GM15510 (cell line): ENCODE data around the gene SFMBT1.

ENCODE experiments used
- POLR2A ChIP-seq: IDR thresholded peaks from 3 replicates; pipeline ENCODE4 v1.6.1; 2011; ENCODE audit warnings: borderline replicate concordance; ENCODE audit not compliant: insufficient read length; ENCODE audit errors: extremely low read depth

SFMBT1 gene

GRCh38 chr3:53077476-53078220, 31.8 kb upstream of the SFMBT1 start:
- TF ChIP-seq POLR2A: no peak

DNA sequence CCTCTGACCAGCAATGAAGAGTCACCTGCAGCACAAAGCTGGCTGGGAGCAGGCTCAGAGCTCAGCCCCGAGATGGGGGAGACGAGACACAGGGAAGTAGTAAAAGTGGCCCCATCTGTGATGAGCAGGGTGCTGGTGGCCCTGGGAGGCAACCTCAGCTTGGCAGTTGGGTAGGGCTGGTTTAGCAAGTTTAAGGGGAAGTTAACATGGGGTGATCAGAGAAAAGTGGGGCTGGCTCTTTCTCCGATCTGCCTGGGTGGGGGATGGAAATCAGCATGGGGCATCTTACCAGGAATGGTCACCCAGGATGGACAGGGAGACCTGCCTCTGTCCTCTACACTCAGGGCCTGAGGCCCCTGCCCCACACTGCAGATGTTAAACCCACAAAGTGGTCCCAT, 29.9 kb upstream of the SFMBT1 start:
- TF ChIP-seq POLR2A: no peak

DNA sequence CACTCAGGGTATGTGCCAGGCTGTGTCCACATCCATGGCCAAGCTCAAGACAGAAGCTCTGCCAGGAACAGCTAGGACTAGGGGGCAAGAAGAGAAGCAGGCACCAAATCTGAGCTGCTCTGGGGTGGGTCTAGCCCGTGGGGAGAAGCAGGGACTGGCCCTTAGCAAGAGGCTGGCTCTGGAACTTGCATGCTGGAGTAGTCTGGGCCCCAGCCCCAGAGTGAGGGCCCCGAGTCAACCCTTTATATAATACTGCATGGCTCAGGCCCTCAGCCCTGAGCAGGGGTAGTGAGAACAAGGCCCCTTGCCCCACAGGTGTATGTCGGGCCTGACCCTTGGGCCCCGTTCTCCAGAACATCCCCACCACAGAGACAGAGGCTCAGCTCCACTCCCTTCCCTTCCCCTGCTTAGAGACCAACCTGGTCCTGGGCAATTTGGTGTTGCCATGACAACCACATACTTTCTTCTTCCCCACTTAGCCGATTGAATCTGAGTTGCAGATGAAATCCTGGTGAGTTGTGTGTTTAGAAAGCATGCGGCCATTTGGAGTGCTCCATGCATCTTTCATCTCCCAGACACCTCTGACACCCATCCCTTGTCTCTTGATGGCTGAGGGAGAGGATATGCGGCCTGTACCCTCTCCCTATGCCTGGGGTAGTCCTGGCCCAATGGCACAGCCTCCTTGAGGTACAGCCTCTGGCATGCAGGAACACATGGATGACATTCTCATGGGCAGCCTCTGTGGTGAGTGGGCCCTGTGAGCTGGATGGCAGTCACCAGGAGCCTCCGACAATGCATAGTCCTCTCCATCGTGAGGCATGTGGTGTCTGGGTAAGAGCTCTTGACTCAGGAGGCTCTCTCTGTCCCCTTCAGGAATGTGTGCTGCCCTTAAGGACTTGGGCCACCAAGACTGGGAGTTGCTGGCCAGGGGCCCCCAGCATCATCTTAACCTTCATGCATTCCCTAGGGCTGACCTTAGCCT, 29.2 kb upstream of the SFMBT1 start:
- no peak for TF ChIP-seq POLR2A

- TF ChIP-seq POLR2A: no peak
These were observed 28.5 kb upstream of the SFMBT1 start for GRCh38 chr3:53074366-53074696.

DNA sequence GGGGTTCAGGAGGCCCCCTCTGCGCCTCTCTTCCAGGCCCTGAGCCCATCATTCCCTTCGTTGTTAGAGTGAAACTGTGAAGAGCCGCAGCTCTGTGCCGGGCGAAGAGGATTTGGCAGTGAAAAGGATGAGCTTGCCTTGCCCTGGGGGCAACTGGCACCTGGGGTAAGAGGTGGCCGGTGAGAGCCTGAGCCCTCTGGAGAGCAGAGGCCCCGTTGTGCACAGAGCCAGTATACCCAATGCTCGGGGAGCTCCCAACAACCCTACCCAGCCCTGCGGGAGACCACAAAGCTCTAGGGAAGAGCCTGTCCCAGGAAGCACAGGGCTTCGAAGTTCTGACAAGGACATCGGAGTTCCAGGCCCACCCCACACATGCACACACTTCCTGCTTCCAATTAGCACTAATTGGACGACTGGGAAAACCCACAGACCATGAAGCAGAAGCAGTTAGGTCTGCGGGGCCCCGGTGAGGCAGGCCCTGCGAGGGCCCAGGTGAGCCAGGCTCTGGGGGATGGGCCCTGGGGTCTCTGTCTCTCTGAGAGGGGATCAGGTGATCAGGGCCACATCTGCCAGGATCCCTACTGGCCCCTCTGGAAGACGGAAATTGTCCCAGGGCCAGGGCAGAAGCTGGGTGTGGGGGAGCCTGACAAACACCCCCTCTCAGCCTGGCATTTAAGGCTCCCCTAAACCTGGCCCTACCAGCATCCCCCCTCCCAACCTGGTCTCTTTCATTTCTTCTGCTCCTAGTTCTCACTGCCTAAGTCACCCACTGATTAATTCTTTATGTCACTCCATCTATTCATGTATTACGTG, 27.9 kb upstream of the SFMBT1 start:
- no peak for TF ChIP-seq POLR2A

DNA sequence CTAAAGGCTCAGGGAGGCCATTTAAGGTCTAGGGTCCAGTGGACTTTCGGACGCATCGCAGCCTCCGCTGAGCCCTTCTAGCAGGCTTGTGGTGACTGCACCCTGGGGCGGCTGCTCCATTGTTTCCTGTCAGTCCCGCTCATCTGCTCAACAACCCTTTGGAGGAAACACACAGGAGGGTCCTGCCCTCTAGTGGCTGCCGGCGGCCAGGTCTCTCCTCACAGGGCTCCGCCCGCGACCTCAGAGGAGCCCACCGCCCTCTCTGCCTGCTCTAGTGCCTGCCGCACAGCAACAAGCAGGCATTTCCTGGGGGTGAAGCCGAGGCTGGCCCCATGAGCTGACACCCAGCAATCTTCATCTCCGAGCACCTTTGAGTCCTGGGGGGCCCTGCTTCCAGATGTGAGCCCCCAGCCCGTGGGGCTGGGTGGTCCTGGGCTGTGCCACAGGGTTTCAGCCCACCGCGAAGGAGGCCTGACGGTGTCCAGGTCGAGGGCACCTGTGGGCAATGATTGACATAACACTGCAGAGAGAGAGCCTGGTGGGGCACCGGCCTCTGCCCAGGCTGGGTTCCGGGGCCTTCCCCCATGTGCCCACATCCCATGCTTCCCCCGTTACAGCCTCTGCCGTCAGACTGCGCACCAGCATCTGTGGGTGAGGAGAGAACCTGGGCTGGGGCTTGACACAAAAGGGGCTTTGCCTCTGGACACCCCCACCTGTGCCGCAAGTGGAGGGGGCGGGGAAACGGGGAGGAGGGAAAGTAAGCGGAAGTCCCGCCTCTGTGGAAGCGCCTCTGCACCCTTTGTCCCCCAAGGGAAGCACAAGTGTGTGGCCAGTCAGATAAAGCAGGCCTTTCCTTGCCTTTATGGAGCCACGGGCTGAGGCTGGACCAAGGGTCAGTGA, 27.0 kb upstream of the SFMBT1 start:
- TF ChIP-seq POLR2A: peak; percentile 13

DNA sequence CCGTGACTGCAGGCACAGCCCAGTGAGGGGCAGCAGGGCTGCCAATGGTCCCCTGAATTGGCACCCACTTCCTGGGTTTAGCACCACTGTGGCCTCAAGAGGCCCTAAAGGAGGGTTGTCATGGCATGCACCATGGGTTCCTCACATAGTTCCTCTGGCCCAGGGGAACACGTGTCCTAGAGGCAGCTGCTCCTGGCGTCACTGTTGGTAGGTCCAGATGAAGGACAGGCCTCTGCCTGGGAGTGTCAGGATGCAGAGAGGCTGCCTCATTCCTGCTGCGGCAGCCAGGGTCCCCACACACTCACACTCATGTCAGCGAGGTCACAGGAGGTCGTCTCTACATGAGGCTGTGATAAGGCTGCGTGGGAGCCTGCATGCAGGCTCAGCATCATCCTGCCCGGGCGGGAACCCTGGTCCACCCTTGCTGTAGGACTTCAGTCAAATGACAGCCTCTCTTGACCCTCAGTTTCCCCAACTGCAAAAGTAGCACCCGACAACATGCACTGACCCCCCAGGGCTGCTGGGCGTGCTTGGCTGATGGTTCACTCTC, 26.1 kb upstream of the SFMBT1 start:
- TF ChIP-seq POLR2A: no peak

- TF ChIP-seq POLR2A: no peak
These were observed 23.7 kb upstream of the SFMBT1 start for GRCh38 chr3:53069422-53070068.

- TF ChIP-seq POLR2A: no peak
These were observed 22.3 kb upstream of the SFMBT1 start for GRCh38 chr3:53068176-53068575.

DNA sequence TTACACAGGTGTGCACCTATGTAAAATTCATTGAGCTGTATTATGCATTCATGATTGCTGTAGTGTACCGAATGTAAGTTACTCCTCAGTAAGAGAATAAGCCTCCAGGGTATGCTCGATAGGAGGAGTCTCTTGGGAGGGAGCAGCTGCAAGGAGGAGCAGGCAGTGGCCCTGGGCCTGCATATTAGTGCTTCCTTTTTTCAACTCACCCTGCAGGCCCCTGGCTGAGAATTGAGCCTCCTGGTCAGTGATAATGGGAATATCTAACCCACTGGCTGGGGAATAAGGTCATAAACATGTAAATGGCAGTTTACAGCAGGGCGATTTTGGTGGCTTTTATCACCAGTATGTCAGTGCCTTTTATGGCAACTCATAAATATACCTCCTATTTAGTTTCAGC, 21.7 kb upstream of the SFMBT1 start:
- TF ChIP-seq POLR2A: no peak

DNA sequence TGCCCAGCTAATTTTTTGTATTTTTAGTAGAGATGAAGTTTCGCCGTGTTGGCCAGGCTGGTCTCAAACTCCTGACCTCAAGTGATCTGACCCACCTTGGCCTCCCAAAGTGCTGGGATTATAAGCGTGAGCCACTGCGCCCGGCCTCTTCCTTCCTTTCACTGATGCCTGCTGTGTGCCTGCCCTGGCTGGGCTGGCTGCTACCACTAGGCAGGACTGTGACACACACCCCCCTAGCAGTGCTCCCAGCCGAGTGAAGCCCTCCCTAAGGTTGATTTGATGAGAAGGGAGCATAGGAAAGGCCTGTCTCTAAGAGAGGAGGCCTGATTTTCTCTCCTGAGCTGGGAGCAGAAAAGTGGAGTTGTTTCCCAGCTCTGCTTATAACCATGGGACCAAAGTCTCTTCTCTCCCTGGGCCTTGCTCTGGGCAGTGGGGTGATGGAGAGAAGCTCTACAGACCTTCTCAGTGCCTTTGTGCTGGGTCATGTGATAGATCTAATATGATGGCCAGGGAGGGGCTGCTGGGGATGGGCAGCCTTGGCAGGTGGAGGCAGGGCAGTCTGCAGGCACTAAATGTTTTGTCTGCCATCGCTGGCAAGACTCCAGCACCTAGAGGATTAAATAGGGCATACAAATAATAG, 20.1 kb upstream of the SFMBT1 start:
- no peak for TF ChIP-seq POLR2A

GRCh38 chr3:53062905-53063304, 17.0 kb upstream of the SFMBT1 start:
- no peak for TF ChIP-seq POLR2A

DNA sequence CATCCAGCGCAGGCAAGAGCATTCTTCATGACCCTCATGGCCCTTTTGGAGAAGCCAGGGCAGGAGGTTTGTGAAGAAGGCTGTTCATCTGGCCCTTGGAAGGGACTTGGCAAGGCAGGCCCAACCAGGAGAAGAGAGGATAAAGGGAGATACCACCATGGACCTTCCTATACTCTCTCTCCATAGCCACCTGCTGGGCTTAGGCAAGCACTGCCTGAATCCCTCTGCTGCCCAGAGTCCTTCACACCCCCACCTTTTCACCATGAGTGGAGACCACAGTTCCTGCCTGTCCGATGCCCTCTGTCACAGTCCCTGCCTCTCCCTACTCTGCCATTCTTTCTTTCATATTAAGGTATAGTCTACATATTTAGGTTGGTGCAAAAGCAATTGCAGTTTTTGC, 10.6 kb upstream of the SFMBT1 start:
- TF ChIP-seq POLR2A: no peak
